HG02885 (cell line): ENCODE results near the gene SDHD.

Experiments
- ATAC-seq: cut with Tn5 transposase; IDR thresholded peaks from one replicate; pipeline ENCODE4 v1.9.1; 2021; ENCODE audit warnings: mild to moderate bottlenecking; ENCODE audit not compliant: unreplicated experiment, poor library complexity

The SDHD gene

DNA sequence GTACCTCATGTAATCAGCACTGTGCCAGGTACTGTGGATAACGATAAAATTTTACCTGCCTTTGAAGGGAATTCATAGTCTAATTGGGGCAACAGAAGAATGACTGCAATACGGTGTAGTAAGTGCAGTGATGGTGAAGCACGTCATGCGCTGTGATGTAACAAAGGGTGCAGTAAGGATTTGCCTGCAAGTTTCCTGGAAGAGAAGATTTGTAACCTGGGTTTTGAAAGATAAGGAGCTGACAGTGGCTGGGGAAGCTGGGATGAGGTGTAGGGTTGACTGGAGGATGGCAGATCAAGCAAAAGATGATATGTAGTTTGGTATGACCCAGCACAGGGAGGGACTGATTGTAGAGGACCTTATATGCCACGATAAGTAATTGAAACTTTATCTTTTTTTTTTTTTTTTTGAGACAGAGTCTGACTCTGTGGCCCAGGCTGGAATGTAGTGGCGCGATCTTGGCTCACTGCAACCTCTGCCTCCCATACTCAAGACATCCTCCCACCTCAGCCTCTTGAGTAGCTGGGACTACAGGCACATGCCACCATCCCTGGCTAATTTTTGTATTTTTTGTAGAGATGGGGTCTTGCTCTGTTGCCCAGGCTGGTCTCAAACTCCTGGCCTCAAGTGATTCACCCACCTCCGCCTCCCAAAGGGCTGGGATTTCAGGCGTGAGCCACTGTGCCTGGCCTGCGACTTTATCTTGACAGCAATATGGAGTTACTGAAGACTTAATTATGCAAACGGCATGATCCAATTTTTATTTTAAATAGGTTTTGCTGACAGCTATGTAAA lies 11.3 kb downstream of the SDHD start:
- ATAC-seq: no peak

DNA sequence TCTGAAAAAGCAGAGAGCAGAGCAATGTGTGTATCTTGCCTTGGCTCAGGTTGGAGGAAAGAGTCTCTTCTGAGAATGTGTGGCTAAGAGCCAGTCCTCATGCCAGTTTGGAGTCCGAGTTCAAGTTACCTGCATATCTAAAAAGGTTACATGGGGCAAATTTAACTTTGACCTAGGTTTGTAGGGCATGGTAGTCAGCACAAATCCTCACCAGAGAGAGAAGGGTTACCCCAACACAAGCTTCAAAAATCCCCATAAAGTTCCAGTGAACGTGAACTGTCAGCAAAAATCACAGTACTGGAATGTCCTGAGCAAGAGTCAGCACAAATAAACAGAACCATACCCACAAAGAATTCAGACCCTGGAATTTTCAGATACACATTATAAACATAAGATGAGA lies 13.8 kb downstream of the SDHD start:
- ATAC-seq: no peak

DNA sequence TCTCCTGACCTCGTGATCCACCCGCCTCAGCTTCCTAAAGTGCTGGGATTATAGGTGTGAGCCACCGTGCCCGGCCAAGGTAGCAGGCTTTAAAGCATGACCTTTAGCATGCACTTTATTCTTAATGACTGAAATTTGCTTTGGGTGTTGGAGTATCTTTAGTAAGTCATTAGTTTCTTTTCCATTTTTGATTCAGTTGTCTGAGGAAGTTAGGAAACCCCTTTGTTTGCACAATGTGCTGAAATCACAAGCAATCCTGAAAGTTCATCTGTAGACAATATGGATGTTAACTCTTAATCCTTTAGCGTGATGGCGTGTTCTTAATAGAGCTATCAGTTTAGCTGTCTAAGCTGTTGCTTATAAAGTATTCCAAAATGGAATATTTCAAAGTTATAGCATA lies 16.8 kb downstream of the SDHD start:
- ATAC-seq: no peak

DNA sequence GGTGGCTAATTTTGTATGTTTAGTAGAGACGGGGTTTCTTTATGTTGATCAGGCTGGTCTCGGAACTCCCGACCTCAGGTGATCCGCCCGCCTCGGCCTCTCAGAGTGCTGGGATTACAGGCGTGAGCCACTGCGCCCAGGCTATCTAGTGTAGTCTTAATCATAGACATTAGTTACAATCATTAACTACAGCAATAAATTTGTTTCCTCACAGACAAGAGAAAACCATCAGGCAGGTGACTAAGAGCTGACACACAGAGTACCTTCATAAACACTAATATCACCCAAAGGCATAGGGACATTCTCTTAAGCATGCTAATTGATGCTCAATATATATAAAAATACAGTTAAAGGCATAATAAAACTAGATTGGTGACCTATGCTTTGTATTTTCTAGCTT lies 19.4 kb downstream of the SDHD start:
- ATAC-seq: no peak

DNA sequence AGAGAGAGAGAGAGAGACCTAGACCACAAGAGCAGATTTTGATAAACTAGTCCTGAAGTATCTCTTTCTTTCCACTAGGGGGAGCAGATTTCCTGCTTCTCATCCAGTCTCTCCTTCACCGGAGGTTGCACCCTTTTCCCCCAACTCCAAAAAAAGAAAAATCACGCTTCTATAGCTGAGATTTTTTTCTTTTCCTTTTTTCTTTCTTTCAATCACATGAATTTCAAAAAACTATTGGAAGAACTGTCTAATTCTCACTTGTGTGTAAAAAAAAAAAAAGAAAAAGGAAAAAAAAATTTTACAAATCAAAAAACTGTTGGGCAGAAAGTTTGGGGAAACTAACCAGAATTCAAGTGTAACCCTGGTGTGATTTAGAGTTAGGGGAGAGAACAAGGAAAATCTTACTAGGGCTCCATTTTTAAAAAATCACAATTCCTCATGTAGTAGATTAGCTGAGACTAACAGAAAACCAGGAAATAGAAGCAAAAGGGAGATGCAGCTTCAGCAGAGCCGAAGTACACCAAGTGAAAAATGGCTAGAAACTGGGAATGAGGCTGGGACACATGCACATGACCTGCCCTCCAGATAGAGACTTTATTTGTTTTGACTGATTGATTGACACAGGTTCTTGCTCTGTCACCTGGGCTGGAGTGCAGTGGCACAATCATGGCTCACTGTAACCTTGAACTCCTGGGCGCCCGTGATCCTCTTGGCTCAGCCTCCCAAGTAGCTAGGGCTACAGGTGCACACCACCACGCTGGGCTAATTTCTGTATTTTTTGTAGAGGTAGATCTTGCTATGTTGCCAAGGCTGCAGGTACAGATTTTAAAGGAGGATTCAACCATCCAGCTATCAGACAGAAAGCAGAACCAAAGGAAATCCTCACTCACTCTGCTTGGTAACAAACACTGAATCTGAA lies 27.1 kb downstream of the SDHD start:
- ATAC-seq: no peak

DNA sequence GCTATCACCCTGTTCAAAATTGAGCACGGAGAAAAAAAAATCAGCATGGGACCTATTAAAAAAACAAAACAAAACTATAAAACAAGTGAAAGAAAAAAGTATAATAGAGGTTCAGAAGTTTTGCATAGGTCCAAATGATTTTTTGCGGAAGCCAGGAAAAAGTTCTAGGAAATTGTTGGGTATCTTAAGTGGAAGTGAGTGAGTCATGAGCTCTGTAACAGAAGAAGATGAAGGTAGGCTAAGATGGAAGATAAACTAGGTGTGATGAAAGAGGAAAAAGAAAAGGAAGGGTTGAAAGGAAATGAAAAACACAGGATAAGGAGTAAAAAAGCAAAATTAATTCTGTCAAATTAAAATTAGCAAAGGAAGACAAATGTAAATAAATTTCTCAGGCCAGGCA lies 27.8 kb downstream of the SDHD start:
- no peak for ATAC-seq

DNA sequence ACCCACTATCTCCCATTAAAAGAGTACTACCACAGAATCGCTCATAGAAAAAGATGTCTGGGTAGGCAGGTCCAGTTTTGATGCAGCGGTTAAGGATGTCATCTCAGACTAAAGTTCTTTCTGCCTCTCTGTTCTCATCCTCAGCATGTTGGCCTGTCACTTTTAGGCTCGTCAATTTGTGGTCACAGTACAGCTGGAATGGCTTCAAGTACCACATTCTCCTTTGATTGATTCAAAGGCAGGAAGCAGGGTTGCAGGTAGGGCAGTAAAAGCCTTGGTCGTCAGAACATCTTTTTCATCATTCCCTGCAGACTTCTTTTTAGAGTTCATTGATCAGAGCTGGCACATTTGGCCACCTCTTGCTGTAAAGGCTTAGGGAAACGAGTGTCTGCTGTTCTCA lies 28.7 kb downstream of the SDHD start:
- ATAC-seq: no peak

DNA sequence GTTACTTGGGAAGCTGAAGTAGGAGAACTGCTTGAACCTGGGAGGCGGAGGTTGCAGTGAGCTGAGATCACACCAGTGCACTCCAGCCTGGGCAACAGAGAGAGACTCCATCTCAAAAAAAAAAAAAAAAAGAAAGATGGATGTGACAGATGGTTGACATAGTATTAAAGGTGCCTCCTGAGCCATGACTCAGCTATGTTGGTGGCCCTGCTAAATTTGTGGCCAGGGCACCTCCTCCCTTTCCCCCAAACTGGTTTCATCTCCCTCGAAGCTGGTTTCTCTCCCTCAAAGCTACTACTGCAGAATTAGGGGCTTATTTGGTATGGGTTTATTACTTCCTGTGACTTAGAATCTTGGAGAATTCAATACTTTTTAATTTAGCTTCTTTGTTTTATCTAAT lies 31.5 kb downstream of the SDHD start:
- no peak for ATAC-seq

DNA sequence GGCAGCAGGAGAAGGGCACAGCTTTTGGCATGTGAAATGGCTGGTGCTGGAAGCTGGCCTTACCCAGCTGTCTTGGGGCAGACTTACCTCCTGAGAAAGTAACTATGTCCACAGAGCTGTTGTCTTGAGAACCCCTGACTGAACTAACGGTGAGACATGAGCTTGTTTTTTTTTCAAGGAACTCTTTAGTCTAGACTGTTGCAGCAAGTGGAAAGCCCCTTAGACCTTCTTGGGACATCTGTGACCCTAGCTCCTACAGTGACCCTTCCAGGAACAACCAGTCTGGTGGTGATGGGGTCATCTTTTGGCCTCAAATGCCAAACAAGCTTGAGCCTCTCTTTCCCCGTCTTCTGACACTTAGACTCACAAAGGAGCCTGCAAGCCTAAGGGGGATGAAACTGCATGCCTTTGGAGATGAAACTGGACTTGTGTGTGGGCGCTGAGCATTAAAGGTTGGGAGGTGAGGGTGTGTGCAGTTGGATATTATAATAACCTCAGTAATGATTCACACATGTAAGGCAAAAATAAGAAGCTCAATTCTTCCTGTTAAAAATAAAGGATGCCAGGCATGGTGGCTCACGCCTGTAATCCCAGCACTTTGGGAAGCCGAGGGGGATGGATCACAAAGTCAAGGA lies 35.4 kb downstream of the SDHD start:
- no peak for ATAC-seq

DNA sequence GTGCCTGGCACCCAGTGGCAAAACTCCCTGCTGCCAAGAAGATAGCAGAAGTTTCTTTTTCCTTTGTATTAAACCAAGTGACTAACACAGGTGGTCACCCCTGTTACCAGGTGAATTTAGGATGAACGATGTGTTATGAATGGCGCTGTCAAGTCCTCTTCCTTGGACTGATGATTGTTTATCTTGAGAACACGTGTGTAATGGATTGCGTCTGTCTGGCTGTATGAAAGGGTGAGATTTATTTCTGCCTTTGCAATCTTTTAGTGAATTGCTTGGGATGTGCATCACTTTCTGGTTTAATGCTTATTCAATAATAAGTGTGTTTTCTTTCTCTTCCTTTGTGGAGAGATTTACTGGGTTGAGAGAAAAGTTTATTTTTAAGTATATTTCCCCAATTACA lies 36.5 kb downstream of the SDHD start:
- ATAC-seq: no peak

DNA sequence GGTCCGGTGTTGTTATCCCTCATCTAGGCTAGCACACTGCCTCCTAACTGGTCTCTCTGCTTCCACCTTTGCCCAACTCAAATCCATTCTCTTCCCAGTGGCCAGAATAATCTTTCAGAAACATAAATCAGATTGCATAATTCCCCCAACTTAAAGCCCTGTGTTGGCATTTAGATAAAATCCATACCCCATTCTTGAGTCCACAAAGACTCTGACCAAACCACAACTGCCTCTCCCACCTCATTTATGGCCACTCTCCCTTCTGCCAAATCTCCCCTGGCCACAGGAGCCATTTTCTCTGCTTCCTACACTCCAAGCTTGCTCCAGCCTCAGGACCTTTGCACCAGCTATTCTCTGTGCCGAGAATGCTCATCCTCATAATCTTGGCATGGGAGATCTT lies 40.4 kb downstream of the SDHD start:
- ATAC-seq: no peak

DNA sequence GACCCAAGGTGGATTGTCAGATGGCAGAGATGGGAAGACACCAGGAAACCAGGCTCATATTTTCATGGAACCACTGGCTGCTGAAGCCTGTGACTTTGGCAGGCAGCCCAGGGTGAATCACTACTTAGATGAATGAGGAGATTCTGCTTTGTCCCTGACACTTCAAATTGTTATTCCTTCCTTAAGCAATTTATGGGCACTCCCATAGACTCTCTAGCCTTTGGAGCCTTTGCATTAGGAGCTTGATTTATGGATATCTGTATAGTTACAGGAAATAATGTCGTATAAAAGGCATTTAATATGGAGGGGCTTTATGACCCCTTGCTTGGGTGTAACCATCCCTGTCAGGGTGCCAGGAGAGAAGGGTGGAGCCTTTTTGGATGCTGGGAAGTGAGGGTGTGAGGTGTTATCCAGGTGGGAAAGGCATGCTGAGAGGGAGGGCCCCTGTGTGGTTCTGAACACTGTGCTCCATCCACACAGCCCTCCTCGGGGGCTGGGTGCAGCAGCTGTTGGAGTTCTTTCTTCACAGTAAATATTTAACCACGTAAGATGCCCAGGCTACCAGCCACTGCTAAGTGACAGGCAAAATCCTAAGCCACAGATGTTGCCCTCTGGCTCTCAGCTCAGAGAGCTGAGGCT lies 41.9 kb downstream of the SDHD start:
- no peak for ATAC-seq

DNA sequence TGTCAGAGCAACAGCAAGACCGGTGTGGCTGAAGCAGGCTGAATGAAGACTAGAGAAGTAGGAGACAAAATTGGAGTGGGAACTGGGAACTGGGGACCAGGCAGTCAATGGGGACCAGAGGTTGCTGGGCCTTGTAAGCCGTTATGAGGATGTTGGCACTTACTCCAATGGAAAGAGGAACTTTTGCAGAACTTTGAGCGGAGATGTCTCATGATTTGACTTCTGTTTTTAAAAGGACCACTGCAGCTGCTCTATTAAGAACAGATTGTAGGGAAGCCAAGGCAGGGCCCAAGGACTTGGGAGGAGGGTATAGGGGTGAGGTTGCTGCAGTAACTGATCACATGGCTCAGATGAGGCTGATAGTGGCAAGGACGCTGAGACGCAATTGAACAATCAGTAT lies 43.0 kb downstream of the SDHD start:
- no peak for ATAC-seq

DNA sequence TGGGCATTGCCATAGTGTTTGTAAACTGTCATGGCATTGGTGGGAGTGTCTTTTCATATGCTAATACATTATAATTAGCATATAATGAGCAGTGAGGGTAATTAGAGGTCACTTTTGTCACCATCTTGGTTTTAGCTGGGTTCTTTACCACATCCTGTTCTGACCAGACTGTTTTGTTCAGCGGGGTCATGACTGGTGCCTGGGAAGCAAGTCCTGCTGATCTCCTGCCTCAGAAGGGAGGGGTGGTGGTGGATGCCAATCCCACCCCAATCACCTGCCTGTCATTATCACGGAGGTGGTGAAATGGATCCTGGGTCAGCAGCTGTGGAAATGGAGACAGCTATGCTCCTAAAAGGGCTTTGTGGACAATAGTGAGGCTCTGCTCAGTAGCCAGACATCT lies 46.1 kb downstream of the SDHD start:
- ATAC-seq: no peak

DNA sequence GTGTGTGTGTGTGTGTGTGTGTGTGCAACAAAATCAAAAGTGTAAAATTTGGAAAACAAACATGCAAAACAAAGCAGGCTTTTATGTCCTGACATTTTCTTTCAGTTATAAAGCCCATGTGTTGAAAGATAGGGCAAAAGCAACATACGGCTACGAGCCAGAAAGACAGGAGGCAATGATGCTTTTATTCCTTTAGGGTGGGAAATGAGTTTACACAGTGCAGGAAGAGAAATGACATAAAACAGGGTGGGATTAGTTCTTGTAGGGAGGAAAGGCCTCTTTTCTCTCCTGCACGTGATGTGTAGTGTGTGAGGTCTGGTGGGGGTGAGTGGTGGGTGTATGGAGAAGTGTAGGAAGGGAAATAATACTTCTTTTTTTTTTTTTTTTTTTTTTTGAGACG lies 47.8 kb downstream of the SDHD start:
- no peak for ATAC-seq

DNA sequence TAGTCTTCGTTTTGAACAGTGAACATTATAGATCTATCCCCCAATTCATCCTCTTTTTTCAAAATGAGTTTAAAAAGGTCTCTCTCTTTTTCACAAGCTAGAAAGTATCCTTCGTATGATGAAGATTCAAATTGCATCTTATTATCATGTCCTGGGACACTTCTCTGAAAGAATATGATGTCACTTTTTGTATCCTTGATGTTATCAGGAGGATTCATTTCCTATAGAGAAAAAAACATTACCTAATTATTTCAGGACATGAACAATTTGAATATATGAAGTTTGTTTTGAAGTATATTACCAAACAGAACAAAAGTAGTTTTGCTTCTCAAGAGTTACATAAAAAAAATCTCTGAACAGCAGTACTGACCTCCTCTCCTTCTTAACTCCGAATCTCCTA lies 56.9 kb downstream of the SDHD start:
- no peak for ATAC-seq
